K562 (cell line): Measurements from ENCODE around the gene CDC42BPB. TPM values are rescaled to one million over a fixed set of nuclear protein-coding genes. Genes with fewer than 3 reads are reported as not detected.

Source experiments
- ATAC-seq: fragments of 200-7000 bp; cut with Tn5 transposase; 3 replicates; pipeline ENCODE4 v1.9.1; 2020; ENCODE audit warnings: moderate library complexity
- BruUV-seq: library from RNA; stranded (reverse); fragments of 400-500 nt; replicated peaks from 2 replicates; lab custom pipeline; 2021; lab: Mats Ljungman, UMichigan
- CTCF ChIA-PET: fragments of 300-600 bp; formaldehyde crosslinking; extraction: SDS; loops from one replicate; lab custom pipeline; 2021; ENCODE audit warnings: low intra/inter-chr PET ratio; lab: Yijun Ruan, JAX
- POLR2A ChIA-PET: fragments of 300-600, 350-650 bp; sonication (Branson Sonifier 250); formaldehyde crosslinking; extraction: SDS; loops from one replicate; lab custom pipeline; 2021; ENCODE audit warnings: antibody characterized with exemption, inconsistent platforms; lab: Yijun Ruan, JAX
- DNase-seq, 4 experiments: peaks; one replicate each; pipeline versions ENCODE4 v3.0.0 to v3.0.0-alpha.2; 2011 to 2018; ENCODE audit warnings: low spot score in 3 of 4, mixed read lengths in 3 of 4; ENCODE audit errors: extremely low read depth in 1 of 4
- FAIRE-seq: peaks from 2 replicates; lab custom pipeline; 2011; peaks lifted over from hg19 to GRCh38; lab: Jason Lieb, UNC
- H2AFZ ChIP-seq: 2 replicates; pipeline ENCODE4 v1.6.0; 2011; ENCODE audit warnings: low read depth, low read length, control low read depth, inconsistent platforms
- H3K27ac ChIP-seq: fragments of 200-600 bp; 3 replicates; pipeline ENCODE4 v1.8.0; 2011; ENCODE audit warnings: low read depth, mild to moderate bottlenecking, control low read depth, inconsistent platforms, low read length, moderate library complexity, mixed read lengths; ENCODE audit errors: extremely low read depth
- H3K27me3 ChIP-seq, 2 experiments: fragments of 300-600 bp in 1 of 2; 2 replicates in 1 of 2; 3 replicates in 1 of 2; pipeline versions ENCODE4 v1.6.0 to v1.8.0; 2011; ENCODE audit warnings: inconsistent platforms in 2 of 2, low read length in 2 of 2, mild to moderate bottlenecking in 1 of 2, mixed read lengths in 1 of 2, moderate library complexity in 1 of 2; ENCODE audit not compliant: control insufficient read depth in 2 of 2, insufficient read depth in 2 of 2
- H3K36me3 ChIP-seq: fragments of 300-600 bp; 3 replicates; pipeline ENCODE4 v1.8.0; 2011; ENCODE audit warnings: mild to moderate bottlenecking, low read length, inconsistent platforms; ENCODE audit not compliant: control insufficient read depth, insufficient read depth
- H3K4me1 ChIP-seq, 2 experiments: fragments of 200-600 bp in 1 of 2; replicated peaks in 1 of 2; 2 replicates in 1 of 2; 3 replicates in 1 of 2; pipeline versions ENCODE4 v1.5.1 to v1.8.0; 2011; ENCODE audit warnings: inconsistent platforms in 2 of 2, low read length in 2 of 2, mild to moderate bottlenecking in 1 of 2, mixed read lengths in 1 of 2, moderate library complexity in 1 of 2; ENCODE audit not compliant: control insufficient read depth in 2 of 2, insufficient read depth in 2 of 2
- H3K4me2 ChIP-seq: 2 replicates; pipeline ENCODE4 v1.6.1; 2011; ENCODE audit warnings: low read length, control low read depth, inconsistent platforms, mixed read lengths; ENCODE audit not compliant: insufficient read depth
- H3K4me3 ChIP-seq: fragments of 200-600 bp; sonication (generic), shearing (Covaris generic); 2 replicates; pipeline ENCODE4 v1.5.1; 2016; ENCODE audit warnings: control low read depth, inconsistent platforms
- H3K79me2 ChIP-seq: fragments of 200-600 bp; 3 replicates; pipeline ENCODE4 v1.8.0; 2011; ENCODE audit warnings: low read length, inconsistent platforms; ENCODE audit not compliant: control insufficient read depth, insufficient read depth
- H3K9ac ChIP-seq, 2 experiments: 2 replicates each; pipeline versions ENCODE4 v1.6.0 to v1.6.1; 2011; ENCODE audit warnings: low read depth in 2 of 2, low read length in 2 of 2, control low read depth in 1 of 2, inconsistent platforms in 1 of 2, mild to moderate bottlenecking in 1 of 2, mixed read lengths in 1 of 2; ENCODE audit not compliant: insufficient read depth in 1 of 2
- H3K9me1 ChIP-seq: one replicate; pipeline ENCODE4 v1.6.0; 2011; ENCODE audit warnings: inconsistent platforms, mild to moderate bottlenecking, low read length, moderate library complexity; ENCODE audit not compliant: control insufficient read depth, insufficient read depth
- H3K9me3 ChIP-seq: replicated peaks from 2 replicates; pipeline ENCODE4 v1.5.1; 2011; ENCODE audit warnings: low read depth, low read length, inconsistent platforms; ENCODE audit not compliant: control insufficient read depth, insufficient read depth
- H4K20me1 ChIP-seq: replicated peaks from 2 replicates; pipeline ENCODE4 v1.6.1; 2011; ENCODE audit warnings: low read length, inconsistent platforms, mixed read lengths; ENCODE audit not compliant: control insufficient read depth, insufficient read depth
- CREBBP ChIP-seq: IDR thresholded peaks from one replicate; pipeline ENCODE4 v1.6.1; 2012; ENCODE audit warnings: low read depth, mild to moderate bottlenecking, control low read depth, inconsistent platforms, low read length
- FOS ChIP-seq: IDR thresholded peaks from 3 replicates; pipeline ENCODE4 v1.6.1; 2011; ENCODE audit not compliant: insufficient read length; ENCODE audit errors: extremely low read depth
- GABPA ChIP-seq: fragments of 200-800 bp; sonication (Bioruptor generic); conservative IDR thresholded peaks from 2 replicates; pipeline ENCODE4 v1.6.1; 2016; ENCODE audit warnings: low read depth, missing genetic modification characterization, missing compliant biosample characterization
- LARP7 ChIP-seq: fragments of 450-650 bp; IDR thresholded peaks from 2 replicates; pipeline ENCODE4 v1.6.1; 2016
- MYC ChIP-seq, 2 experiments: fragments of 250-450 bp in 1 of 2; sonication (Bioruptor Pico) in 1 of 2; IDR thresholded peaks; 2 replicates each; pipeline versions ENCODE4 v1.5.1 to v1.6.1; 2012 to 2021; ENCODE audit warnings: low read depth in 2 of 2, borderline replicate concordance in 1 of 2, improper control_type of control experiment in 1 of 2, low read length in 1 of 2, mild to moderate bottlenecking in 1 of 2, moderate library complexity in 1 of 2
- NR2C2 ChIP-seq, 2 experiments: fragments of 200-800 bp in 1 of 2; sonication (Bioruptor generic) in 1 of 2; sonication (generic) in 1 of 2; formaldehyde crosslinking in 1 of 2; IDR thresholded peaks; 2 replicates each; pipeline versions ENCODE4 v1.6.1 to v1.8.0; 2016 to 2022; ENCODE audit warnings: mild to moderate bottlenecking in 1 of 2, missing compliant biosample characterization in 1 of 2, missing genetic modification characterization in 1 of 2, missing genetic modification reagents in 1 of 2
- NR2F6 ChIP-seq: fragments of 450-650 bp; formaldehyde crosslinking; IDR thresholded peaks from 2 replicates; pipeline ENCODE4 v1.4.0; 2020; ENCODE audit warnings: mild to moderate bottlenecking
- NR4A1 ChIP-seq, 2 experiments: fragments of 250-450 bp in 1 of 2; fragments of 450-650 bp in 1 of 2; sonication (Bioruptor Pico) in 1 of 2; IDR thresholded peaks; 2 replicates each; pipeline versions ENCODE4 v1.4.0 to v1.6.1; 2016 to 2020; ENCODE audit warnings: mild to moderate bottlenecking in 2 of 2, missing compliant biosample characterization in 1 of 2, missing genetic modification characterization in 1 of 2, moderate library complexity in 1 of 2
- TAL1 ChIP-seq: fragments of 450-650 bp; IDR thresholded peaks from 2 replicates; pipeline ENCODE4 v1.6.1; 2016; ENCODE audit warnings: mild to moderate bottlenecking
- TEAD1 ChIP-seq, 2 experiments: fragments of 450-650 bp in 1 of 2; sonication (generic) in 1 of 2; formaldehyde crosslinking; IDR thresholded peaks; 2 replicates each; pipeline versions ENCODE4 v1.4.0 to v1.8.0; 2020 to 2022; ENCODE audit warnings: mild to moderate bottlenecking in 2 of 2, missing genetic modification reagents in 1 of 2
- ZNF77 ChIP-seq: fragments of 250-450 bp; sonication (Bioruptor Pico); IDR thresholded peaks from 2 replicates; pipeline ENCODE4 v1.5.0; 2020
- WGBS: fragments of 100-300 bp; shearing (Covaris generic); methylation state at CpG from one replicate; pipeline ENCODE4 v1.1.6; 2016; ENCODE audit warnings: low coverage, mixed read lengths; ENCODE audit not compliant: insufficient coverage; ENCODE audit errors: missing lambda C conversion rate; 5-methylcytosine and 5-hydroxymethylcytosine counted together
- in situ Hi-C: fragments of 300-500 bp; cut with MboI; formaldehyde crosslinking; loops from 4 replicates; pipeline ENCODE4 v1.15.0; 2018; ENCODE audit warnings: inconsistent platforms, mixed read lengths
- intact Hi-C: fragments of 100-400 bp; cut with micrococcal nuclease; formaldehyde crosslinking; loops from 2 replicates; pipeline ENCODE4 v1.14.2; 2022
- polyA plus RNA-seq, 8 experiments: library from polyadenylated mRNA; depleted of rRNA in 4 of 8; stranded (reverse) in 5 of 8; unstranded in 3 of 8; fragments of >200 nt; fragmentation: Nextera tagmentation in 2 of 8; fragmentation: Illumina TruSeq in 1 of 8; extraction: Ambion mirVana in 2 of 8; extraction: Trizol in 1 of 8; gene quantifications; 2 replicates each; pipeline versions ENCODE4 v1.2.1 to v1.2.3, GENCODE V29; 2011 to 2014; ENCODE audit warnings: inconsistent platforms in 1 of 8, missing spikeins in 1 of 8
- total RNA-seq, 7 experiments: library from RNA; depleted of rRNA in 6 of 7; stranded (reverse); fragments of >200 nt in 6 of 7; fragmentation: Illumina TruSeq in 2 of 7; extraction: Trizol in 2 of 7; gene quantifications; 2 replicates each; pipeline versions ENCODE4 v1.2.1 to v1.2.3, GENCODE V29; 2011 to 2021; ENCODE audit warnings: low replicate concordance in 1 of 7
- TF ChIP-seq, protein P1 (sequence below): fragments of 200-400 bp; formaldehyde crosslinking; IDR thresholded peaks from 2 replicates; pipeline ENCODE4 v1.6.1; 2017; ENCODE audit warnings: mild to moderate bottlenecking, low read depth, low read length, moderate library complexity
- TF ChIP-seq, protein P2 (sequence below): conservative IDR thresholded peaks from 2 replicates; pipeline ENCODE4 v1.6.1; 2011; ENCODE audit warnings: low read depth, mild to moderate bottlenecking, low read length; ENCODE audit not compliant: control insufficient read depth
- TF ChIP-seq, protein P3 (sequence below): sonication (generic); formaldehyde crosslinking; IDR thresholded peaks from 2 replicates; pipeline ENCODE4 v1.8.0; 2022; ENCODE audit warnings: missing genetic modification reagents, mild to moderate bottlenecking, borderline replicate concordance

CDC42BPB gene
- total and polyA plus RNA-seq, 9 of the 15 experiments (the other 6 are each of a cell fraction or from before 2014, with no cell fraction given), result 0.07 to 24.3 (median 12.6) TPM

DNA sequence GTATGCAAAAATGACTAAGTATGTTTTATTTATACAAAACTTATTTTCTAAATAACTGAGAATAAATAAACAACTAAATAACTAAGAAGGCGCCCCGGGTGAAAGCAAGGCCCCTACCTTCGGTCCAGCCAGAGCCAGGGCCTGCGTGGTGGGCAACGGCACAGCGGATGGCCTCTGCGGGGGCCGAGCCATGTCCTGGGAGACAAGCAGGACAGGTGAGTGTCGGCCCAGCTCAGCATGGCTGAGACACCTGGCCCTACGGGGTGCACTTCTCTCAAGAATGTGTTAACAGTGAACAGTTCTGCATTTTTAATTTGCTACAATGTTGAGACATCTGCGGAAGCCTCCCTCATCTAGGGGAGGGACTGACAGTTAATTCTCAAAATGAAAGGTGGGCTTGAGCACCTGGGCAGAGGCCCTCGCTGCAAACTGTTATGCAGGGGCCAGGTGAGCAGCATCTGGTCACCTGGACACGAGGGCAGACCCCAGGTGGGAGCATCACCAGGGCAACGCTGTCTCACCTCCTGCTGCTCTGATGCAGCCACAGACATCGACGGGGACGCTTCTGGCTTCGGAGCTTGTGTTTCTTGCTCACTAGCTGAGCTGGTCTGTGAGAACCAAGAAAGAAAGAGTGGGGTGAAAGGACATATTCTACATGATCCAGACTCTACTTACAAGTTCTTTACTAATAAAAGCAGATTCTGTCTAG lies 103.1 kb downstream of the CDC42BPB start (continued):
- TF ChIP-seq NR2C2 (CRISPR knock-in tag; IDR thresholded peaks at IDR 0.05), result no peak
- TF ChIP-seq NR2C2 (tag; IDR thresholded peaks at IDR 0.05), result no peak
- no peak for TF ChIP-seq NR4A1 (CRISPR knock-in tag; IDR thresholded peaks at IDR 0.05)
- no peak for TF ChIP-seq NR4A1 (tag; IDR thresholded peaks at IDR 0.05)
- no peak for TF ChIP-seq FOS
- TF ChIP-seq, all 486 proteins: peak for 0

DNA sequence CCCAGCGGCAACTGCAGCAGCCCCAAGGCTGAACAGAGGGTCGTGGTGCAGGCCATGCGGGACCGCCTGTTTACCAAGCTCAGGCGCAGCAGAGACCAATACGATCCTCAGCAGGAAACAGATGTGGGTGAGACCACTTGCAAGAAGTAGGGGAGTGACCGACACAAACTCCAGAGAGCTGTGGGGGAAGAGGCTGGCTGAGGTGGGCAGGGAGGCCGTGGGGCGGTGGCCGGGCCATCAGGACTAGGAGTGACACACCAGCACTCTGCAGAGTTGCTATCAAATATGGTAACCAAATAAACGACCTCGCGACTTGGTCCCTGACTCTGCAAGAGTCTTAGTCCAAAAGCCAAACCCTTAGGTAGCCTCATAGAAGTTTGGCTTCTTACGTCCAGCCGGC lies 104.2 kb downstream of the CDC42BPB start:
- intact Hi-C loops (no loop called here), in situ Hi-C loops (no loop called here)
- H3K79me2 ChIP-seq, result no peaks in the 10 kb centered on the region
- ChIA-PET POLR2A (no interaction called here), CTCF (no interaction called here)
- FAIRE-seq (no peak), ATAC-seq (no peak), DNase-seq (no peak)
- no peaks in the 10 kb centered on the region for H4K20me1 ChIP-seq
- 95% methylated on average over 7 of the region's 15 CpGs for WGBS
- H3K27me3 ChIP-seq, result no peaks in the 10 kb centered on the region
- no peaks in the 10 kb centered on the region for H3K9me3 ChIP-seq
- H3K27ac ChIP-seq, result no peak overlapping the region
- no peak overlapping the region for H2AFZ ChIP-seq
- no TSS peak for BruUV-seq
- H3K4me1 ChIP-seq, result peaks cover 0 to 10% of the 10 kb centered on the region in 2 experiments; a peak in 2 of 5 replicates
- no peaks in the 10 kb centered on the region for H3K9me1 ChIP-seq
- H3K9ac ChIP-seq, result no peak overlapping the region
- no peak overlapping the region for H3K4me2 ChIP-seq
- H3K4me3 ChIP-seq, result no peak overlapping the region
- peaks cover 29% of the 10 kb centered on the region; the same call in 1 of the 3 replicates for H3K36me3 ChIP-seq
- TF ChIP-seq LARP7 (no peak), MYC (IDR thresholded peaks at IDR 0.05; ENCODE audit: low read depth, low read length) (no peak), MYC (CRISPR knock-in tag; IDR thresholded peaks at IDR 0.05; ENCODE audit: borderline replicate concordance, low read depth) (no peak), ZNF77 (CRISPR knock-in tag) (no peak), NR2F6 (CRISPR knock-in tag) (no peak), TEAD1 (CRISPR knock-in tag; IDR thresholded peaks at IDR 0.05) (no peak), GABPA (tag) (no peak), CREBBP (no peak), TAL1 (no peak)
- TF ChIP-seq, protein P1, sequence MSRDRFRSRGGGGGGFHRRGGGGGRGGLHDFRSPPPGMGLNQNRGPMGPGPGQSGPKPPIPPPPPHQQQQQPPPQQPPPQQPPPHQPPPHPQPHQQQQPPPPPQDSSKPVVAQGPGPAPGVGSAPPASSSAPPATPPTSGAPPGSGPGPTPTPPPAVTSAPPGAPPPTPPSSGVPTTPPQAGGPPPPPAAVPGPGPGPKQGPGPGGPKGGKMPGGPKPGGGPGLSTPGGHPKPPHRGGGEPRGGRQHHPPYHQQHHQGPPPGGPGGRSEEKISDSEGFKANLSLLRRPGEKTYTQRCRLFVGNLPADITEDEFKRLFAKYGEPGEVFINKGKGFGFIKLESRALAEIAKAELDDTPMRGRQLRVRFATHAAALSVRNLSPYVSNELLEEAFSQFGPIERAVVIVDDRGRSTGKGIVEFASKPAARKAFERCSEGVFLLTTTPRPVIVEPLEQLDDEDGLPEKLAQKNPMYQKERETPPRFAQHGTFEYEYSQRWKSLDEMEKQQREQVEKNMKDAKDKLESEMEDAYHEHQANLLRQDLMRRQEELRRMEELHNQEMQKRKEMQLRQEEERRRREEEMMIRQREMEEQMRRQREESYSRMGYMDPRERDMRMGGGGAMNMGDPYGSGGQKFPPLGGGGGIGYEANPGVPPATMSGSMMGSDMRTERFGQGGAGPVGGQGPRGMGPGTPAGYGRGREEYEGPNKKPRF, result no peak
- TF ChIP-seq, protein P2, sequence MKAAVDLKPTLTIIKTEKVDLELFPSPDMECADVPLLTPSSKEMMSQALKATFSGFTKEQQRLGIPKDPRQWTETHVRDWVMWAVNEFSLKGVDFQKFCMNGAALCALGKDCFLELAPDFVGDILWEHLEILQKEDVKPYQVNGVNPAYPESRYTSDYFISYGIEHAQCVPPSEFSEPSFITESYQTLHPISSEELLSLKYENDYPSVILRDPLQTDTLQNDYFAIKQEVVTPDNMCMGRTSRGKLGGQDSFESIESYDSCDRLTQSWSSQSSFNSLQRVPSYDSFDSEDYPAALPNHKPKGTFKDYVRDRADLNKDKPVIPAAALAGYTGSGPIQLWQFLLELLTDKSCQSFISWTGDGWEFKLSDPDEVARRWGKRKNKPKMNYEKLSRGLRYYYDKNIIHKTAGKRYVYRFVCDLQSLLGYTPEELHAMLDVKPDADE, result no peak
- TF ChIP-seq, protein P3, sequence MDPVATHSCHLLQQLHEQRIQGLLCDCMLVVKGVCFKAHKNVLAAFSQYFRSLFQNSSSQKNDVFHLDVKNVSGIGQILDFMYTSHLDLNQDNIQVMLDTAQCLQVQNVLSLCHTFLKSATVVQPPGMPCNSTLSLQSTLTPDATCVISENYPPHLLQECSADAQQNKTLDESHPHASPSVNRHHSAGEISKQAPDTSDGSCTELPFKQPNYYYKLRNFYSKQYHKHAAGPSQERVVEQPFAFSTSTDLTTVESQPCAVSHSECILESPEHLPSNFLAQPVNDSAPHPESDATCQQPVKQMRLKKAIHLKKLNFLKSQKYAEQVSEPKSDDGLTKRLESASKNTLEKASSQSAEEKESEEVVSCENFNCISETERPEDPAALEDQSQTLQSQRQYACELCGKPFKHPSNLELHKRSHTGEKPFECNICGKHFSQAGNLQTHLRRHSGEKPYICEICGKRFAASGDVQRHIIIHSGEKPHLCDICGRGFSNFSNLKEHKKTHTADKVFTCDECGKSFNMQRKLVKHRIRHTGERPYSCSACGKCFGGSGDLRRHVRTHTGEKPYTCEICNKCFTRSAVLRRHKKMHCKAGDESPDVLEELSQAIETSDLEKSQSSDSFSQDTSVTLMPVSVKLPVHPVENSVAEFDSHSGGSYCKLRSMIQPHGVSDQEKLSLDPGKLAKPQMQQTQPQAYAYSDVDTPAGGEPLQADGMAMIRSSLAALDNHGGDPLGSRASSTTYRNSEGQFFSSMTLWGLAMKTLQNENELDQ, result no peak
